ENCODE results near the gene FGD6. TPM values are rescaled to one million over a fixed set of nuclear protein-coding genes. Genes with fewer than 3 reads are reported as not detected.
A peak's percentile ranks its signal among the peaks of the same experiment; 100 is the strongest.
"Not testable (repeated sequence)": the region's sequence is repeated elsewhere in the genome, so short reads cannot be mapped to it uniquely, and the experiment has no call there.

The FGD6 gene
- total and polyA plus RNA-seq, 8 donors = 1.4 to 24.3 (median 9.2) TPM

DNA sequence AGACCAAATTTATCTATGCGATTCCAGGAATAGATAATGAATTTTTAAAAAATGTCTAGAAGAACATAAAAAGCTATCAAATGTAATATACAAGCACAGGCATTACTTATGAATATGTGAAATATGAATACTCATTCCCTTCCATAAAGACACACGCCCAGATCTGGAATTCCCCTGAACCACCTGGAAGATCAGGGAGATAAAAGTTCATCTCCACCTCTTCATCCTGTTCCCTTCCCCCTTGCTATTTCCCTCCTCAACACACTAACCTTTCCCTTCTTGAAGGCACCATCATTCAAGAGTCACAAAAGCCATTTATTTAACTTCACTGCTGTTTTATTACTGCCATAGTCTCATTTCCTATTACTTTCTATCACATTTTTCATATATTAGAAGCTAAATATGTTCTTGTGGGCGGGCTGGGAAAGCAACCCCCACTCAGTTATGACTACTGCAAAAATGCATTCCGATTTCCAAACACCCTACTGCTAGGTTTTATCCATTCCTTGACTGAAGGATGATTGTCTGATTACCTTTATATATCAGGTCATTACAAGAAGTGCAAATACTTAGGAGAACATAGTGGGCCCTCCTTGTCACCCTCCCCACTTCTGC, 16.1 kb downstream of the FGD6 start:
- no peaks in the 10 kb centered on the region for H3K36me3 ChIP-seq
- intact Hi-C loops (cut with DNase I) = no loop called here
- DNase-seq (no peak), ATAC-seq (peak in 1 of 4 donors; percentile 18), FAIRE-seq (no peak)
- H3K27ac ChIP-seq = peak overlapping the region in 2 of 4 donors; percentile 69 to 71
- 74 to 78% methylated on average over 4 of the region's 4 CpGs for WGBS, 2 donors
- peaks cover 7 to 61% (median 20%) of the 10 kb centered on the region in 3 donors for H3K4me1 ChIP-seq
- no peaks in the 10 kb centered on the region for H3K27me3 ChIP-seq
- no peaks in the 10 kb centered on the region for H3K9me3 ChIP-seq
- no peak overlapping the region for H3K4me3 ChIP-seq
- TF ChIP-seq, protein P1, sequence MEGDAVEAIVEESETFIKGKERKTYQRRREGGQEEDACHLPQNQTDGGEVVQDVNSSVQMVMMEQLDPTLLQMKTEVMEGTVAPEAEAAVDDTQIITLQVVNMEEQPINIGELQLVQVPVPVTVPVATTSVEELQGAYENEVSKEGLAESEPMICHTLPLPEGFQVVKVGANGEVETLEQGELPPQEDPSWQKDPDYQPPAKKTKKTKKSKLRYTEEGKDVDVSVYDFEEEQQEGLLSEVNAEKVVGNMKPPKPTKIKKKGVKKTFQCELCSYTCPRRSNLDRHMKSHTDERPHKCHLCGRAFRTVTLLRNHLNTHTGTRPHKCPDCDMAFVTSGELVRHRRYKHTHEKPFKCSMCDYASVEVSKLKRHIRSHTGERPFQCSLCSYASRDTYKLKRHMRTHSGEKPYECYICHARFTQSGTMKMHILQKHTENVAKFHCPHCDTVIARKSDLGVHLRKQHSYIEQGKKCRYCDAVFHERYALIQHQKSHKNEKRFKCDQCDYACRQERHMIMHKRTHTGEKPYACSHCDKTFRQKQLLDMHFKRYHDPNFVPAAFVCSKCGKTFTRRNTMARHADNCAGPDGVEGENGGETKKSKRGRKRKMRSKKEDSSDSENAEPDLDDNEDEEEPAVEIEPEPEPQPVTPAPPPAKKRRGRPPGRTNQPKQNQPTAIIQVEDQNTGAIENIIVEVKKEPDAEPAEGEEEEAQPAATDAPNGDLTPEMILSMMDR (IDR thresholded peaks at IDR 0.05) = no peak

- no peak for FAIRE-seq
- 29 to 31% methylated on average over 5 of the region's 5 CpGs for WGBS, 2 donors
- TF ChIP-seq, protein P1 (IDR thresholded peaks at IDR 0.05) = no peak
- Histone ChIP-seq H3K4me1 (peaks cover 7 to 54% (median 18%) of the 10 kb centered on the region in 3 donors), H3K4me3 (peak overlapping the region in 1 of 4 donors; percentile 2), H3K9me3 (no peaks in the 10 kb centered on the region), H3K27me3 (no peaks in the 10 kb centered on the region), H3K27ac (peak overlapping the region in 2 of 4 donors; percentile 69 to 71), H3K36me3 (no peaks in the 10 kb centered on the region)
- peak in 3 of 4 donors; percentile 60 to 69 (median 60) for ATAC-seq
- no peak for DNase-seq
- intact Hi-C loops (cut with DNase I) = no loop called here
These were observed 17.0 kb downstream of the FGD6 start for GRCh38 chr12:95200128-95200894.

DNA sequence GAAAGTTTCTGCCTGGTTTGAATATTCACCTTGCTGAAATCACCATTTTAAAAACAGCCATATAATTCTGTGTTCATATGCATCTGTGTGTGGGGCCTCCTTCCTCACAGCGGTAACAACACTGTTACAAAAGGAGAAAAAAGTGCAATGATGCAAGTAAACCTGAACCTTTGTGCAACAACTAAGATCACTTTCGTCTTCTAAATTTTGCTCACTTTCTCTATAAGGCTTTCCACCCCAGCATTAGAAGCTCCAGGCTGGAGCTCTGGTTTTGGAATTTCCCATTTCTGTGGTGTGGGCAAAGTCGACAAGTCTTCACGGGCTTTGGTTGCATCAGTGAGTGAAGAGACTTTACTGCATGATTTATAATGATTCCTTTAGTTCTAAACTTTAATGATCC, 18.4 kb downstream of the FGD6 start:
- H3K27ac ChIP-seq = no peak overlapping the region
- TF ChIP-seq, protein P1 (IDR thresholded peaks at IDR 0.05) = no peak
- DNase-seq = no peak
- H3K4me3 ChIP-seq = no peak overlapping the region
- no peaks in the 10 kb centered on the region for H3K27me3 ChIP-seq
- intact Hi-C loops (cut with DNase I) = no loop called here
- H3K9me3 ChIP-seq = no peaks in the 10 kb centered on the region
- no peak for FAIRE-seq
- H3K36me3 ChIP-seq = no peaks in the 10 kb centered on the region
- WGBS, 2 donors = 95% methylated on average over 4 of the region's 4 CpGs
- peaks cover 7 to 46% (median 16%) of the 10 kb centered on the region in 3 donors for H3K4me1 ChIP-seq
- ATAC-seq = no peak

DNA sequence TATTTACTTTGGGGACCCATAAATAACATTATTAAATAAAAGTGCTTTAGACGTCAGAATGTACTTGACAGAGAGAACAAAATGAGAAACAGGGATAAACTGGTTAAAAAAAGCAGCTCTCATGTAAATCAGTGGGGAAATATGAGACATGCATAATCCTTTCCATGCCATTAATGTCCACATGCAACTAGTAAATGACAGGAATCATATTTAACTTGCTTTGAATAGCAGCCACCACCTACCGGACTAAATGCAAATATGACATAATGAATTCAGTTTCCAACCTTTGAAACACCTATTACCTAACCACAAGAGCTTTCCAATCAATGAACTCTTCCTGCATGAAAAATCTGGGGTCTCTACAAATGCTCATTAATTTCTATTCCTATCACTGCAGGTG, 19.6 kb downstream of the FGD6 start:
- FAIRE-seq (no peak), DNase-seq (no peak), ATAC-seq (no peak)
- H3K4me1 ChIP-seq = peaks cover 7 to 33% (median 16%) of the 10 kb centered on the region in 3 donors
- no peaks in the 10 kb centered on the region for H3K27me3 ChIP-seq
- no peak overlapping the region for H3K27ac ChIP-seq
- no peak overlapping the region for H3K4me3 ChIP-seq
- WGBS, 2 donors = 61 to 71% methylated on average over 2 of the region's 2 CpGs
- intact Hi-C loops (cut with DNase I) = no loop called here
- TF ChIP-seq, protein P1 (IDR thresholded peaks at IDR 0.05) = no peak
- H3K36me3 ChIP-seq = no peaks in the 10 kb centered on the region
- H3K9me3 ChIP-seq = no peaks in the 10 kb centered on the region

DNA sequence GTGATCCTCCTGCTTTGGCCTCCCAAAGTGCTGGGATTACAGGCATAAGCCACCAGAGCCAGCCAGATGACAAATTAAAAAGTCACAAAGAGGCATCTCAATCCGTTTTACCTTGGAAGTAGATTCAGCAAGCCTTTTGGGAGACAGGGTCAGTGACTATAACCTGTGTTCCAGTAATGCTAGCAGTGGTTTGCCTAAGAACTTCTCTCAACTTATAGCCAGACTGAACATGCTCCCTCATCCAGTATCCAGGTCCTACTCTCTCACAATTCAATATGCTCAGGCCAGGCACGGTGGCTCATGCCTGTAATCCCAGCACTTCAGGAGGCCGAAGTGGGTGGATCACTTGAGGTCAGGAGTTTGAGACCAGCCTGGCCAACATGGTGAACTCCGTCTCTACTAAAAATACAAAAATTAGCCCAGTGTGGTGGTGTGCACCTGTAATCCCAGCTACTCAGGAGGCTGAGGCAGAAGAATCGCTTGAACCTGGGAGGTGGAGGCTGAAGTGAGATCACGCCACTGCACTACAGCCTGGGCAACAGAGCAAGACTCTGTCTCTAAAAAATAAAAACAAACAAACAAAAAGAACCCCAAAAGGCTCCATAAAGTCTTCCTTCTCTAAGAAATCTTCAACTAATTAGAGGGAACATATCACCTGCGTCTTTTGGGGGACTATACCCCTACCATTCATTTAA, 20.2 kb downstream of the FGD6 start:
- intact Hi-C loops (cut with DNase I); H3K4me3 ChIP-seq; H3K27ac ChIP-seq; H3K27me3 ChIP-seq; ATAC-seq; H3K36me3 ChIP-seq; H3K9me3 ChIP-seq; DNase-seq; FAIRE-seq: not testable (repeated sequence)
- H3K4me1 ChIP-seq = peaks cover 7 to 31% (median 16%) of the 10 kb centered on the region in 3 donors
- 95 to 96% methylated on average over 7 of the region's 7 CpGs for WGBS, 2 donors

Measured in pancreas (tissue), 10 donors.